ENCODE measurements around the gene RDH16.
"Not testable (repeated sequence)": the region's sequence is repeated elsewhere in the genome, so short reads cannot be mapped to it uniquely, and the experiment has no call there.

Gene RDH16

GRCh38 chr12:56916296-56916995, 41.0 kb downstream of the RDH16 start:
- no peak for DNase-seq

GRCh38 chr12:56914724-56915123, 42.7 kb downstream of the RDH16 start:
- DNase-seq: no peak

DNA sequence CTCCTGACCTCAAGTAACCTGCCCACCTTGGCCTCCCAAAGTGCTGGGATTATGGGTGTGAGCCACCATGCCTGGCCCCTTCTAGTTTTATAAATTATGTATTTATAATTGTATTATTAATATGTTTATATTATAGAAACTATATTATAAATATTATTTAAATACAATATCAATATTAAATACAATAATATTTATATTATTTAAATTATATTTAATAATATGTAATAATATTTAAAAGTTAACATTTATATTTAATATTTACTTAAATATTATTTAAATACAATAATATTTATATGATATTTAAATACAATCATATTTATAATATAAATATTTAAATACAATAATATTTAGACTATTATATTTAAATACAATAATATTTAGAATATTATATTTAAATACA, 43.2 kb downstream of the RDH16 start:
- no peak for DNase-seq

GRCh38 chr12:56909403-56909802, 48.0 kb downstream of the RDH16 start:
- DNase-seq: not testable (repeated sequence)

DNA sequence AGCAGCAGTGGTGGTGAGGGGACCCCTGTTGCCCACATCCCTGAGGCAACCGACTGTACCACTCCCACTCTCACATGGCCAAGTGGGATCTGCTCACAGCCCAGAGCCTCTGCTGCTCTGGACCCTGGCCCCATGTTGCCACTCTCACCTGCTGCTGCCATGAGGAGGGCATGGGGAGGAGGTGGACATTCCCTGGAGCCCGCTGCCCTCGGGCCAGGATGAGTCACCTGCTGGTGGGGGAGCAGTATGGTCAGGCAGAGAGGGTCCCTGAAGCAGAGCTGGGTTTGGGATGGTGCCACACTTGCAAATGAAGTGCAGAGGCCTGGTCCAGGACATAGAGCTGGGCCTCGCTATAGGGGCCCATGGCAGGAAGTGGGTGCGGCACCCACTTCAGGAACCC, 49.3 kb downstream of the RDH16 start:
- DNase-seq: no peak

GRCh38 chr12:56905852-56906251, 51.6 kb downstream of the RDH16 start:
- DNase-seq: no peak

DNA sequence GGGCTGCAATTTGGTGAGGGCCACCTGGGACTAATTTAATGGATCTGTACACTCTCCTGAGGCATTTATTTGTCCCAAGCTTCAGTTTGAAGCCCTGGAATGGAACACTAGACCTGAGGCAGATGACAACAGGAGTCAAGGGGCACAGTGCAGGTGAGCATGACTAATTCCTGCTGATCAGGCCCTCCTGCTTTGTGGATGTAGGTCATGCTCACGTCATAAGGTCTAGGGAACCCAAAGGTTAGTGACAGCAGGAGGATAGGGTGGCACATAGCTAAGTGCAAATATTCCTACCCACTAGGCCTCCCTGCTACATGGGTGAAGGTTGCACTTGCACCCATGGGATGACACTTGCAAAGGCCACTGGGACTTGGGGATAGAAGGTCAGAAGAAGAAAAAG, 54.0 kb downstream of the RDH16 start:
- no peak for DNase-seq
